HG02678 (cell line): Measurements from ENCODE around the gene CDH16.
A peak's percentile ranks its signal among the peaks of the same experiment; 100 is the strongest.
"Not testable (repeated sequence)": the region's sequence is repeated elsewhere in the genome, so short reads cannot be mapped to it uniquely, and the experiment has no call there.

Source experiments
- ATAC-seq: cut with Tn5 transposase; IDR thresholded peaks from one replicate; pipeline ENCODE4 v1.9.1; 2021; ENCODE audit warnings: mild to moderate bottlenecking, moderate library complexity; ENCODE audit not compliant: unreplicated experiment

The CDH16 gene

DNA sequence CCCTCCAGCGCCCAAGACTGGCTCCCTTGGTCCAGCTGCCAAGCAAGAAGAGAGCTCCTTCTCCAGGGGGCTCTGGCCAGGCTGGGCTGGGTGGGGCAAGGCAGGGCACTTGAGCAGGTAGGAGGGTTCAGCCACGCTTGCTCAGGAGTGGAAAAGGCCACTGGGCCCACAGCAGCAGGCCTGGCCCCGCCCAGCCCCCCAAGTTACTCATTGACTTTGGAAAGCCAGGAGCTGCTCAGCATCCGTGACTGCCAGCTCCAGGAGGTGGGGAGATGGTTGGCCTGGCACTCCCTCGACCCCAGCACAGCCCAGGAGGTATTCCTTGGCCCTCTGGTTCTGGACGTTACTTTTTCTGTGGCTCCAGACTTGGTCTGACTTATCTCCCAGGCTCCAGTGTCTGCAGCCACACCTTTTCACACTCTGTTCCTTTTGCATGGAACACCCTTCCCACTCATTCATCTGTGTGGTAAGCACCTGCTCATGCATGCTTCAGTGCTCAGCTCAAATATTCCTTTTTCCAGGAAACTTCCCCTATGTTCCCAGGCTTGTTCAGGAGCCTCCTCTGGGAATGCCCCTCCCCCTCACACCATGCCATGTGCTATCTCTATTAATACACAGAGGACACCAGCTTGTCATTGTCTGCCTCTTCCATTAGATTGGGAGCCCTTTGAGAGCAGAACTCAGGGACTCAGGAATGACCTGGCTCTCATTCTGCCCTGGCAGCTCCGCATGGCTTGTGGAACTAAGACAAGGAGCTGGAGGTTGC is at the start of gene CDH16:
TSS of gene CDH16 (minus strand) at position 83 of the 766 bp plus-strand sequence. CDS start 820 bp downstream, outside the sequence.
- ATAC-seq, result no peak

- no peak for ATAC-seq
Observed at GRCh38 chr16:66964049-66964448, 45.4 kb upstream of the CDH16 start.

- no peak for ATAC-seq
Observed at GRCh38 chr16:66961914-66962313, 43.2 kb upstream of the CDH16 start.

- peak; percentile 60 for ATAC-seq
Observed at GRCh38 chr16:66961065-66961744, 42.5 kb upstream of the CDH16 start, which contains the start of gene CES3. Gene CES3 (plus strand): TSS chr16:66961266. CDS start chr16:66961308, 42 bp downstream.

GRCh38 chr16:66960270-66960669 is 41.6 kb upstream of the CDH16 start:
- ATAC-seq, result no peak

GRCh38 chr16:66959704-66960161 is 41.0 kb upstream of the CDH16 start:
- ATAC-seq, result no peak

DNA sequence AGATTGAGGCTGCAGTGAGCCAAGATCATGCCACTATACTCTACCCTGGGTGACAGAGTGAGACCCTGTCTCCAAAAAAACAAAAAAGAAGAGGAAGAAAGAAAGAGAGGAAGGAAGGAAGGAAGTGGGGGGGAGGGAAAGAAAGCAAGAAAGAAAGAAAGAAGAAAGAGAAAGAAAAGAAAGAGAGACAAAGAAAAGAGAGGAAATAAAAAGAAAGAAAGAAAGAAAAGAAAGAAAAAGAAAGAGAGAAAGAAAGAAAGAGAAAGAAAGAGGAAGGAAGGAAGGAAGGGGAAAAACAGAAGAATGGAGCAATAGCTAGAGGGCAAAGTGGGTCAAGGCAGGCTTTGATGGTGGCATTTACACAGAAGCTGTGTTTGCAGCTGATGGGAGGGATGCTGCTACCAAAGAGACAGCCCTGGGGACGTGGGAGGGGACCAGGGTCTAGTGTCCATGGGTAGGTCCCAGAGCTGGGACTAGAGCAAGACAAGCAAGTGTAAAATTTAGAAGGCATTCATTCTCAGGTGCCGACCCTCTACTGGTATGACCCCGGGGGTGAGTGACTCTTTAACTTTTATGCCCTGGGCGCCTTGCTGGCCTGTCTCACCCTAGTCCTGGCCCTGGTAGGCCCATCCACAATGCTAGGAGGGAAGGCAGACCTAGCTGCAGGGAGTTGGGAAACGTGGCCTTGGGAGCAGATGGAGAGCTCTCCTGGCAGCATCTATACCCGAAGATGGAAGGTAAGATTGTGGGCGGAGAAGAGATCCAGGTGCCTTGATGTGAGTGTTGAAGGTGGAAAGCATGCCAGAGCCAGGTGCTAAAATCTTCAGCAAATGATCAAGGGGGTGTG is 40.4 kb upstream of the CDH16 start:
- no peak for ATAC-seq

- not testable (repeated sequence) for ATAC-seq
Observed at GRCh38 chr16:66956154-66956457, 37.4 kb upstream of the CDH16 start.

- not testable (repeated sequence) for ATAC-seq
Observed at GRCh38 chr16:66955363-66956153, 36.9 kb upstream of the CDH16 start.

GRCh38 chr16:66954097-66954659 is 35.5 kb upstream of the CDH16 start:
- no peak for ATAC-seq

GRCh38 chr16:66953462-66954096 is 34.9 kb upstream of the CDH16 start:
- ATAC-seq, result no peak

DNA sequence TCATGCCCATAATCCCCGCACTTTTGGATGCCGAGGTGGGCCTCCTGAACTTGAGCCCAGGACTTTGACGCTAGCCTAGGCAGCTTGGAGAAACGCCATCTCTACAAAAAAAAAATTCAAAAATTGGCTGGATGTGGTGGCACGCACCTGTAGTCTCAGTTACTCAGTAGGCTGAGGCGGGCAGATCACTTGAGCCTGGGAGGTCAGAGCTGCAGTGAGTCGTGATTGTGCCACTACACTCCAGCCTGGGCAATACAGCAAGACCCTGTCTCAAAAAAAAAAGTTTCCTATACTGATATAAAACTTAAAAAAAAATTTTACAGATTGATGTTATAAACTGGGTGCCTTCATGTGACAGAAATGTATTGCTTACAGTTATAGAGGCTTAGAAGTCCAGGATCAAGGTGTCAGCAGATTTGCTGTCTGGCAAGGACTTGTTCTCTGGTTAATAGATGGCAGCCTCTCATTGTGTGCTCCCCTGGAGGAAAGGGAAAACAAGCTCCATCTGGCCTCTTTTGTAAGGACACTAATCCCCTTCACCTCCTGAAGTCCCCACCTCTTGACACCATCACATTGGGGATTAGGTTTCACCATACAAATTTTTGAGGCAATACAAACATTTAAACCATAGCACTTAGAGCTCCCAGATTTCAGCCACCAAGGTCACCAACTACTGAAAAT is 33.9 kb upstream of the CDH16 start:
- no peak for ATAC-seq

- no peak for ATAC-seq
Observed at GRCh38 chr16:66950971-66951790, 32.5 kb upstream of the CDH16 start.

DNA sequence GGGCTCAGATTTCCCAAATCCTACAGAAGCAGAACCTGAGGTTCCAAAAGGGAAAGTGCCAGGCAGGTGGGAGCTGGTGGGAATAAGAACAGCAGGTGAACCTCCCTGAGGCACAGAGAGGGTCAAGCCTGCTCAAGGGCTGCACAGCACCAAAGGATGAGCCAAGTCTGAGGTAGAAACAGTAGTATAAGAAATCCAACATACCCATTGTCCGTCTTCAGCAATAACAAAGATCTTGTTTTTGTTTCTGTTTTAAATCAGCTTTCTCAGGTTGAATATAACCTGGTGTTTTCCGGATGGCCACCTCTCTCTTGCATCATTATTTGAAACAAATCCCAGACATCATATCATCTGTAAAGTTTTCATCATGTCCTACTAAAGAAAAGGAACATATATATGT is 31.8 kb upstream of the CDH16 start:
- no peak for ATAC-seq

- ATAC-seq, result no peak
Observed at GRCh38 chr16:66949472-66949871, 30.8 kb upstream of the CDH16 start.

- ATAC-seq, result no peak
Observed at GRCh38 chr16:66948837-66949225, 30.1 kb upstream of the CDH16 start.

GRCh38 chr16:66948134-66948836 is 29.6 kb upstream of the CDH16 start:
- no peak for ATAC-seq
